ENCODE results near the gene GLI3. TPM values are rescaled to one million over a fixed set of nuclear protein-coding genes. Genes with fewer than 3 reads are reported as not detected.

GLI3 gene
- total RNA-seq, 2 experiments from 2014 or later, result 0.28 to 0.36 TPM

DNA sequence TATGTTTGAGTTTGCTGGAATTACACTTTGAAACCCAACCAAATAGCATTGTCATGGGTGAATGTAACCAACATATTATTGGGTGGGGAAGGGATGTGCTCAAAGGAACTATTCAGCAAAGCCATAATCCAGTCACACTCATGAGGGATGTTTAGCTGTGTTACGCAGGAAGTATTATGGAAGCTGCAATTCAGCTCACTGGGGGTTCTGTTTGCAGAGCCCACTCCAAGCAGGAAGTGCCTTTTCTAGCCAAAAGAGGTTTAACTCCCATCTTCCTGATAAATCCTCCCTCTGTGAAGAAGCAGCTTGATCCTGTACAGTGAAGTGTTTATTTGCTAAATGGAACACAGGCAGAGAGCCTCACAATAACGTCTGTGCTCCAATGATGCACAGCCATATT is 172.5 kb downstream of the GLI3 start:
- intact Hi-C loops (cut with DNase I, micrococcal nuclease), result no loop called here

DNA sequence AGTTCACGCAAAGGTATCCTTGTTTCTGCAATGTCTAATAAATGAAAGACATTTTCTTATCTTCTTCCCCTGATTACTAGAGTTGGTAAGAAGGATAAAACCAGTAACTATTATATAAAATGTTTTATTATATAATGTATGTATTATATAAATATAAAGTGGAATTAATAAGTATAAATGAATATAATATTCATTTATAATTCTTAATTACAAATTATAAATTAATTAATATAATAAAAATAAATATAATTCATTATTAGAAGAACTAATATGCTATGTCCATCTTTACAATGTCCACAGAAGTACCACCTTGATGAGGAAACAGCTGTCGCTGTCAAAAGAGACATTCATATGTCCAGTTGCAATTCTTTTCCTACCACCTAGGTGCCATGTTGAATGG is 177.7 kb downstream of the GLI3 start:
- Mint-ChIP-seq H3K4me3 (no peak overlapping the region), H3K9me3 (no peaks in the 10 kb centered on the region), H3K27me3 (no peaks in the 10 kb centered on the region), H3K27ac (no peak overlapping the region), H3K4me1 (ENCODE audit: low read depth) (no peaks in the 10 kb centered on the region), H3K36me3 (ENCODE audit: low read depth) (no peaks in the 10 kb centered on the region)
- ATAC-seq (ENCODE audit: poor library complexity), result no peak
- TF ChIP-seq, protein P1, sequence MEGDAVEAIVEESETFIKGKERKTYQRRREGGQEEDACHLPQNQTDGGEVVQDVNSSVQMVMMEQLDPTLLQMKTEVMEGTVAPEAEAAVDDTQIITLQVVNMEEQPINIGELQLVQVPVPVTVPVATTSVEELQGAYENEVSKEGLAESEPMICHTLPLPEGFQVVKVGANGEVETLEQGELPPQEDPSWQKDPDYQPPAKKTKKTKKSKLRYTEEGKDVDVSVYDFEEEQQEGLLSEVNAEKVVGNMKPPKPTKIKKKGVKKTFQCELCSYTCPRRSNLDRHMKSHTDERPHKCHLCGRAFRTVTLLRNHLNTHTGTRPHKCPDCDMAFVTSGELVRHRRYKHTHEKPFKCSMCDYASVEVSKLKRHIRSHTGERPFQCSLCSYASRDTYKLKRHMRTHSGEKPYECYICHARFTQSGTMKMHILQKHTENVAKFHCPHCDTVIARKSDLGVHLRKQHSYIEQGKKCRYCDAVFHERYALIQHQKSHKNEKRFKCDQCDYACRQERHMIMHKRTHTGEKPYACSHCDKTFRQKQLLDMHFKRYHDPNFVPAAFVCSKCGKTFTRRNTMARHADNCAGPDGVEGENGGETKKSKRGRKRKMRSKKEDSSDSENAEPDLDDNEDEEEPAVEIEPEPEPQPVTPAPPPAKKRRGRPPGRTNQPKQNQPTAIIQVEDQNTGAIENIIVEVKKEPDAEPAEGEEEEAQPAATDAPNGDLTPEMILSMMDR (IDR thresholded peaks at IDR 0.05), result no peak
- ChIA-PET CTCF (interaction anchor here (1.0 kb wide), 1 partner anchor 12 kb away, joined by 3 read pairs; no protein-coding TSS in a partner anchor), POLR2A (no interaction called here)
- Histone ChIP-seq H3K4me3 (ENCODE audit: low read length) (no peak overlapping the region), H3K4me1 (ENCODE audit: insufficient read depth, low read length) (no peaks in the 10 kb centered on the region), H3K27me3 (ENCODE audit: control insufficient read depth in 1 of 2, insufficient read depth in 2 of 2, low read length in 2 of 2) (no peaks in the 10 kb centered on the region), H3K27ac (ENCODE audit: low read depth in 1 of 2, low read length in 2 of 2) (no peak overlapping the region), H3K9me3 (ENCODE audit: control insufficient read depth in 1 of 2, insufficient read depth in 1 of 2, low read length in 2 of 2) (no peaks in the 10 kb centered on the region), H3K36me3 (ENCODE audit: insufficient read depth, low read length) (no peaks in the 10 kb centered on the region)
- DNase-seq, result no peak
- intact Hi-C loops (cut with DNase I, micrococcal nuclease), result no loop called here

More for the DNA sequence above, 172.5 kb downstream of the GLI3 start:
- TF ChIP-seq, protein P1 (IDR thresholded peaks at IDR 0.05), result no peak
- no peak overlapping the region for H3K27ac Mint-ChIP-seq
- no peaks in the 10 kb centered on the region for H3K4me1 Mint-ChIP-seq (ENCODE audit: low read depth)
- POLR2A ChIA-PET, result no interaction called here
- CTCF ChIA-PET, result no interaction called here
- H3K4me3 ChIP-seq (ENCODE audit: low read length), result no peak overlapping the region
- H3K27ac ChIP-seq (ENCODE audit: low read depth in 1 of 2, low read length in 2 of 2), result no peak overlapping the region
- H3K27me3 Mint-ChIP-seq, result no peaks in the 10 kb centered on the region
- no peaks in the 10 kb centered on the region for H3K9me3 Mint-ChIP-seq
- no peaks in the 10 kb centered on the region for H3K27me3 ChIP-seq (ENCODE audit: control insufficient read depth in 1 of 2, insufficient read depth in 2 of 2, low read length in 2 of 2)
- H3K9me3 ChIP-seq (ENCODE audit: control insufficient read depth in 1 of 2, insufficient read depth in 1 of 2, low read length in 2 of 2), result no peaks in the 10 kb centered on the region
- no peak overlapping the region for H3K4me3 Mint-ChIP-seq
- DNase-seq, result no peak
- H3K4me1 ChIP-seq (ENCODE audit: insufficient read depth, low read length), result no peaks in the 10 kb centered on the region
- no peaks in the 10 kb centered on the region for H3K36me3 Mint-ChIP-seq (ENCODE audit: low read depth)
- H3K36me3 ChIP-seq (ENCODE audit: insufficient read depth, low read length), result no peaks in the 10 kb centered on the region
- ATAC-seq (ENCODE audit: poor library complexity), result no peak

DNA sequence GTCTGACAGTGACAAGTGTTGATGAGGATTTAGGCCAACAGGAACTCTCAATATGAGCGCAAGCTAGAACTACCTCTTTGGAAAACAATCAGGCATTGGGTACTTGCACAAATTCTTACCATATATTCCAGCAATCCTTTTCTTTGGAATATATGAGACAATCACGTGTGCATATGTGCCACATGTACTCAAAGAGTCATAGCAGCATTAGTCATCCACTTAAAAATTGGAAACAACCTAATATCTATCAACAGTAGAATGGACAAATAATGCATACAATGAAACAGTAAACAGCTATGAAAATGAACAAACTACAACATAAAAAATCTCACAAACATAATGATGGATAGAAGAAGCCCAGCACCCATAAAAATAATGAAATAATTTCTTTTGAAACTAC is 179.7 kb downstream of the GLI3 start:
- POLR2A ChIA-PET, result no interaction called here
- H3K27me3 Mint-ChIP-seq, result no peaks in the 10 kb centered on the region
- ATAC-seq (ENCODE audit: poor library complexity) (no peak), DNase-seq (no peak)
- no peak overlapping the region for H3K4me3 ChIP-seq (ENCODE audit: low read length)
- intact Hi-C loops (cut with DNase I, micrococcal nuclease), result no loop called here
- H3K4me1 Mint-ChIP-seq (ENCODE audit: low read depth), result no peaks in the 10 kb centered on the region
- H3K36me3 Mint-ChIP-seq (ENCODE audit: low read depth), result no peaks in the 10 kb centered on the region
- TF ChIP-seq, protein P1 (IDR thresholded peaks at IDR 0.05), result no peak
- no peaks in the 10 kb centered on the region for H3K9me3 ChIP-seq (ENCODE audit: control insufficient read depth in 1 of 2, insufficient read depth in 1 of 2, low read length in 2 of 2)
- CTCF ChIA-PET, result no interaction called here
- H3K4me1 ChIP-seq (ENCODE audit: insufficient read depth, low read length), result no peaks in the 10 kb centered on the region
- H3K27ac Mint-ChIP-seq, result no peak overlapping the region
- H3K36me3 ChIP-seq (ENCODE audit: insufficient read depth, low read length), result no peaks in the 10 kb centered on the region
- no peaks in the 10 kb centered on the region for H3K9me3 Mint-ChIP-seq
- no peak overlapping the region for H3K4me3 Mint-ChIP-seq
- no peak overlapping the region for H3K27ac ChIP-seq (ENCODE audit: low read depth in 1 of 2, low read length in 2 of 2)
- H3K27me3 ChIP-seq (ENCODE audit: control insufficient read depth in 1 of 2, insufficient read depth in 2 of 2, low read length in 2 of 2), result no peaks in the 10 kb centered on the region
